Endodermal cell (in vitro differentiated cells): ENCODE data around the gene USHBP1. TPM values are rescaled to one million over a fixed set of nuclear protein-coding genes. Genes with fewer than 3 reads are reported as not detected.

Experiments used
- DNase-seq: peaks from one replicate; pipeline ENCODE4 v3.0.0-alpha.2; 2017
- H3K27ac ChIP-seq: 2 replicates; pipeline ENCODE4 v1.5.1; 2013; ENCODE audit warnings: mild to moderate bottlenecking, low read depth, low read length, moderate library complexity
- H3K27me3 ChIP-seq: 2 replicates; pipeline ENCODE4 v1.6.1; 2013; ENCODE audit warnings: mild to moderate bottlenecking, low read length, moderate library complexity; ENCODE audit not compliant: insufficient read depth, control insufficient read depth, poor library complexity, severe bottlenecking
- H3K36me3 ChIP-seq: 2 replicates; pipeline ENCODE4 v1.7.0; 2013; ENCODE audit warnings: mild to moderate bottlenecking, low read length, moderate library complexity; ENCODE audit not compliant: control insufficient read depth, insufficient read depth
- H3K4me1 ChIP-seq: one replicate; pipeline ENCODE4 v1.7.0; 2013; ENCODE audit warnings: low read length; ENCODE audit not compliant: control insufficient read depth, insufficient read depth
- H3K4me3 ChIP-seq: 2 replicates; pipeline ENCODE4 v1.5.1; 2013; ENCODE audit warnings: mild to moderate bottlenecking, low read length, moderate library complexity
- H3K9ac ChIP-seq: 2 replicates; pipeline ENCODE4 v1.6.1; 2013; ENCODE audit warnings: mild to moderate bottlenecking, low read length, moderate library complexity; ENCODE audit not compliant: poor library complexity, severe bottlenecking; ENCODE audit errors: extremely low read depth
- H3K9me3 ChIP-seq: 2 replicates; pipeline ENCODE4 v1.6.1; 2013; ENCODE audit warnings: mild to moderate bottlenecking, low read length, moderate library complexity; ENCODE audit not compliant: control insufficient read depth
- H3K27ac Mint-ChIP-seq: 2 replicates; pipeline ENCODE4 v1.8.0; 2020; ENCODE audit warnings: mixed read lengths
- H3K27me3 Mint-ChIP-seq: 2 replicates; pipeline ENCODE4 v1.8.0; 2021; ENCODE audit warnings: mild to moderate bottlenecking, mixed read lengths; ENCODE audit not compliant: insufficient read depth
- H3K36me3 Mint-ChIP-seq: 2 replicates; pipeline ENCODE4 v1.8.0; 2020; ENCODE audit warnings: low read depth, mixed read lengths
- H3K4me1 Mint-ChIP-seq: 2 replicates; pipeline ENCODE4 v1.8.0; 2020; ENCODE audit warnings: mixed read lengths
- H3K4me3 Mint-ChIP-seq: 2 replicates; pipeline ENCODE4 v1.8.0; 2020; ENCODE audit warnings: mild to moderate bottlenecking, moderate library complexity, mixed read lengths
- H3K9me3 Mint-ChIP-seq: 2 replicates; pipeline ENCODE4 v1.8.0; 2020; ENCODE audit warnings: mild to moderate bottlenecking, mixed read lengths
- CTCF ChIP-seq: fragments of 200-600 bp; sonication (generic); conservative IDR thresholded peaks from 2 replicates; pipeline ENCODE4 v1.5.0; 2021; ENCODE audit warnings: antibody characterized with exemption, mild to moderate bottlenecking
- whole genome bisulfite sequencing, 2 experiments: methylation state at CpG; one replicate each; pipeline versions ENCODE4 v1.1.5 to v1.1.7; 2013; ENCODE audit warnings: missing lambda C conversion rate in 2 of 2, mixed read lengths in 1 of 2; ENCODE audit not compliant: insufficient coverage in 1 of 2, insufficient read length in 1 of 2; 5-methylcytosine and 5-hydroxymethylcytosine counted together
- total RNA-seq, 2 donors: library from RNA; stranded (reverse); fragmentation: NEBNext Ultra II Directional in 1 of 2; extraction: Animal tissue kit (Norgen Biotek cat#: 25700) in 1 of 2; gene quantifications; 2 replicates in 1 of 2; 3 replicates in 1 of 2; pipeline ENCODE4 v1.2.1, GENCODE V29; 2021

The USHBP1 gene
- total RNA-seq, 2 donors from 2014 or later = 3.8 to 6.2 TPM

- Histone ChIP-seq H3K4me1 (no peaks in the 10 kb centered on the region), H3K36me3 (peaks cover 20% of the 10 kb centered on the region), H3K9ac (no peak overlapping the region), H3K27ac (no peak overlapping the region), H3K27me3 (no peaks in the 10 kb centered on the region), H3K9me3 (peaks cover 10% of the 10 kb centered on the region), H3K4me3 (no peak overlapping the region)
- H3K36me3 Mint-ChIP-seq = peaks cover 21% of the 10 kb centered on the region
- no peak for TF ChIP-seq CTCF
- H3K27ac Mint-ChIP-seq = no peak overlapping the region
- no peaks in the 10 kb centered on the region for H3K4me1 Mint-ChIP-seq
- peak; percentile 96 for DNase-seq
- H3K9me3 Mint-ChIP-seq = peaks cover 13% of the 10 kb centered on the region
- no peak overlapping the region for H3K4me3 Mint-ChIP-seq
- no peaks in the 10 kb centered on the region for H3K27me3 Mint-ChIP-seq
- WGBS, 2 experiments = 83 to 85% methylated on average over 35 to 48 of the region's 48 CpGs
These were observed 29.7 kb upstream of the USHBP1 start for GRCh38 chr19:17294051-17294891.

GRCh38 chr19:17293605-17294004 lies 29.1 kb upstream of the USHBP1 start:
- Histone ChIP-seq H3K27me3 (no peaks in the 10 kb centered on the region), H3K36me3 (peaks cover 20% of the 10 kb centered on the region), H3K27ac (no peak overlapping the region), H3K4me1 (no peaks in the 10 kb centered on the region), H3K9ac (no peak overlapping the region), H3K4me3 (no peak overlapping the region), H3K9me3 (peaks cover 10% of the 10 kb centered on the region)
- Mint-ChIP-seq H3K27ac (no peak overlapping the region), H3K36me3 (peaks cover 18% of the 10 kb centered on the region), H3K9me3 (peaks cover 13% of the 10 kb centered on the region), H3K27me3 (no peaks in the 10 kb centered on the region), H3K4me3 (no peak overlapping the region), H3K4me1 (no peaks in the 10 kb centered on the region)
- WGBS, 2 experiments = 92% methylated on average over 14 of the region's 14 CpGs
- TF ChIP-seq CTCF = no peak
- DNase-seq = no peak

- 1 to 3% methylated on average over 22 to 46 of the region's 46 CpGs for WGBS, 2 experiments
- Histone ChIP-seq H3K4me1 (no peaks in the 10 kb centered on the region), H3K9ac (peak overlapping the region; percentile 35), H3K9me3 (peaks cover 5% of the 10 kb centered on the region), H3K27me3 (no peaks in the 10 kb centered on the region), H3K36me3 (peaks cover 15% of the 10 kb centered on the region), H3K27ac (peak overlapping the region; percentile 76), H3K4me3 (peak overlapping the region; percentile 75)
- peak; percentile 76 for TF ChIP-seq CTCF
- no peaks in the 10 kb centered on the region for H3K27me3 Mint-ChIP-seq
- peak overlapping the region; percentile 68 for H3K4me3 Mint-ChIP-seq
- DNase-seq = peak; percentile 95
- peak overlapping the region; percentile 95 for H3K27ac Mint-ChIP-seq
- H3K36me3 Mint-ChIP-seq = peaks cover 12% of the 10 kb centered on the region
- H3K4me1 Mint-ChIP-seq = no peaks in the 10 kb centered on the region
- H3K9me3 Mint-ChIP-seq = peaks cover 3% of the 10 kb centered on the region
These were observed 27.9 kb upstream of the USHBP1 start for GRCh38 chr19:17292301-17293074.
